Measurements from ENCODE around the gene MRPL37.

Gene MRPL37

DNA sequence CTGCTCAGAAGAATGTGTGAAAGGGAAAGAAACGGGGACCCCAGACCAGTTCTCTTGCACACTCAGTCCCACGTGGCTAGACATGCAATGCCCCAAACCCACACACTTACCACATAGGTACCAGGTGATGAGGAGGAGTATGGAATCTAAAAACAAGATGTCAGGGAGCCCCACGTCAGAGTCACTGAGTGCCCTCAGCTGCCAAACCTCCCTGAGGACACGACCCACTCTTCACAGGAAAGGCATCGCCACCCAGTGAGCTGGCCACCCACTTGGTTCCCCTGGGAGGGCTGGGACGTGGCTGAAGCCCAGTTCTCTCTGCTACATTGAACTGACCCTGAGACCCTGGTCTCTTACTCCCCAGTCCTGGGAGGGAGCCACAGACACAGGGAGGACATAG is 41.4 kb downstream of the MRPL37 start:
- DNase-seq: no peak

DNA sequence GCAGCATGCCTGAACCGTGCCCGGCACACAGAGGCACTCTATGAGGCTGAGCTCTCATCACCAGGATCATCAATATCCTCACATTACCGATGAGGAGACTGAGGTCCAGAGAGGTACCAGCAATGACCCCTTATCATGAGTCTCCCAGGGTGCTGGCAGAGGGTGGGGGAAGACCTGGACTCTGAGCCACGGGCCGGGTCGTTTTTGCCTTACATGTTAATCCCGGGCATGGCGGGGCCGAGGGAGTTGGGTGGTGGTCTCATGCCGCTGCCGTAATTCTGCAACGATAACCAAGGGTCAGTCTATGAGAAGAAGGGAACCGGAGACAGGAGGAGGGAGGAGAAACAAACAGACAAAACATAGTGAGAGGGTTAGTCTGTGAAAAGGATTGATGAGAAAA is 43.1 kb downstream of the MRPL37 start:
- no peak for DNase-seq

DNA sequence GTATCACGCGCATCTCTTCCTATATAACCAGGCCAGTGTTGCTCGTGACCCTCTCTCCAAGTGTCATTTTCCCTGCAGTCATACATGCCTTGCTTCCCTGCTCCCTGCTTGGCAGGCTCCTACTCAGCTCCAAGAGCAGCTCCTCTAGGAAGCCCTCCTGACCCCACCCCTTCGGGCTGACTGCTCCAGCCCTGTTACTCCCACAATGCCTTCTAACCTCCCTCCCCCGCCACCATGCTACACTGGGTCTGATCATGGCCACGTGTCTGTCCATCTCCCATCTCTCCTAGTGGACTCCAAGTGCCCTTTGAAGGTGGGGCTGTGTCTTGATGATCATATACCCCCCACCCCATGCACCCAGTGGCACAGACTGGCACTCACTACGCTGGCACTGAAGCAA is 44.7 kb downstream of the MRPL37 start:
- no peak for DNase-seq

DNA sequence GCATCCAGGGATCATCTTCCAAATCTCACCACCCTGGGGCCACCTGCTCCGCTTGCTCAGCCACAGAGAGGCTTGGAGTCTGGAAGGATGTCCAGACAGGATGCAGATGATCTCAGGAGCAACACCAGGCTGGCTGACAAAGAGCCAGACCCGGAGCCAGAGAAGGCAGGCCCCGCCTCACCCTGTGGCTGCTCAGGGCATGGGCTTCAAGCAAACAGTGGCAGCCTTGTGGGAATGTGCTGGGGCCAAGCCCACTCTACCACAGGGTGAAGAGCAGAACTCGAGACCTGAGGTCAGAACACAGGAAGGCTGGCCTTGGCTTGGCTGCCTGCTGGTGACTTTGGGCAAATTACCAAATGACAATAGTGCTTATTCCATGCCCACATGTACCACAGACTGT is 45.5 kb downstream of the MRPL37 start:
- no peak for DNase-seq

DNA sequence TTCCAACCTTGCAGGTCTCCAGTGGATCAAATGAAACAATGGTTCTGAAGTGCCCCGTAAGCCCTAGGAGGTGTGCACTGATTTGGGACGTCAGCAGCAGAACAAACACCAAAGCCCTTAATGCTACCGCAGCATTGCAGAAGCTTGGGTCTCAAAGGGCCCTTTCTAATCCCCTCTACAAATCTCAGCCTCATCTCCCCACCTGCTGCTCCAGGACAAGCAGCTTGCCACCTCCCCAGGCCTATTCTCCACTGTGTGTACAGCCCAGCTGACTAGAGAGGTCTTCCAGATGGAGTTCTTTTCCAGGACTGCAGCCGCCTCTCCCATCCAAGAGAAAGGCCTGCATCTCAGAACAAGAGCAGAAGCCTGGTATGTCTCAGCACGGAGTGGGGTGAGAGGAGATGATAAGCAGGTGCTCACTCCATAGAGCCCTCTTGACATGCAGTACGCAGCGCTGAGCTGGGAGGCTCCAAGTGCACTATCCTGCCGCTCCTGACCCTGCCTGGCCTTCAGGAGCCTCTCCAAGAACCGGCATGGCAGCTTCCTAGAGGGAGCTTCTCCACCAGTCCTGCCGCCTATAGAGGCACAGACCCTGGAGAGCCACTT is 46.3 kb downstream of the MRPL37 start:
- DNase-seq: no peak

DNA sequence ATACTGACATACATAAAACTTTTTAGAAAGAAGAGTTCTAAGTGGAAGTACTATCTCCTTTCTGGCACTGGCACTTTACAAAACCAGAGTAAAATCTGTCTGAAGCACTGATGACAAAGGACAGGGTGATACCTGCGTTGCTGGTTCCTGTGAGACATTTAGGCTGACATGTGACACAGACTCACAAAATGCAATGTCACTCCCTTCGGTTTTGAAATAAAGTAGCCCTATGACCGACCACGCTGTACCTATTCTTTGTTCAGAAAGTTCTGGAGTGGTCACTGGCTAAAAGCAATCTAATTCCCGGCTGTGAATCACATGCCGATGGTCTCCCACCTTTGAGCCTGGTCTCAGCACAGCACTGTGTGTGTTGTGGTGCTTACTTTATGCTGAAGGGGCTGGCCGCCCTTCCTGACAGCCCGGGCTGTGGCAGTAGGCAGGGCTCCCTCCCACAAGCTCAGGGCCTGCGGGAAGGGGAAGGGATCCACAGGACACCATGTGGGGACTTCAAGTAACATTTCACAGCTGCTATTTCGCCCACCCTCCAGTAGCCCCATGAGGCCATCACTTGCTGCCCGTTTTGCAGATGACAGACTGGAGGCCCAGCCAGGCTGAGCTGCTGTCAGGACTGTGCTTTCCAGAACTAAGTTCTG is 48.0 kb downstream of the MRPL37 start:
- no peak for DNase-seq

DNA sequence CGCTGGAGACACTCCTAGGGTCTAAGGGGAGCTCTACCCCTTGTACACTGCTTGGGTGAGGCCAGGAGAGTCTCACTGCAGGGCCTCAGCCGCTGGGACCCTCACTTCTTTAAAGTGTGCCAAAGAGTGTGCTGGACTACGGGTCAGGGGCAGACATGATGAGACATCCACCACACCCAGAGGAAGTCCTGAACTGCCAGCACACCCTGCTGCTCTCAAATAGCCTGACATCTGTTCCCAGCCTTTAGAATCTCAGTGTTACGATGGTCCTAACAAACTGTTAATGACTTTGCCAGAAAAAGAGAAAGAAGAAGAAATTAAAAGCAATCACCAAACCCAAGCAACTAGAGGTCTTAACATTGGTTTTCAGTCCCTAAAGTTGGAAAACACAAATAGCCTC is 49.0 kb downstream of the MRPL37 start:
- DNase-seq: no peak

DNA sequence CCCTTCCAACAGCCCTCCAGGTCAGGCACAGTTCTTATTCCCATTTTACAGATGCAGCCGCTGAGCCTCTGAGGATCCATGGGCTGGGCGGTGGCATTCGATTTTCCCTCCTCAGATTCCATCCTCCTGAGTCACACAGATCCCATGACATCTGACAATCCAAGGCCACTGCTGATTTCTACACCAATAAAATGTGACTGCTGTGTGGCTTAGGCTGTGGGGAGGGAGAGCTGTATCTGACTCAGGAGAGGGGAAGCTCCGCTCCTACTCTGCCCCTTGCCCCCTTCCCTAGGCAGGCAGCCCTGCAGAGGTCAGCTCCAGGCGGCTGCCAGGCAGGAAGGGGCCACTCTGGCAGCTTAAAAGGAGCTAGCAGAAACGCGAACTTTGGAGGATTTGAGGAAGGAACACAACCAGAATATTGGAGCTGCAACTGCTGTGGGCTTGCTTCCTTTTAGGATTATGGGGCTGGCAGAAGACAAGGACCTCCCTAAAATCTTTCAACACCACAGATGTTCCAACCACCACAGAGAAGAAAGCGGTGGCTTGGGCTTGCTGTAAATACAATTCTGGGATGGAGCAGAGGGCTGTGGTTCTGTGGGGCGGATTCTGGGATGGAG is 50.0 kb downstream of the MRPL37 start:
- peak; percentile 5 for DNase-seq

DNA sequence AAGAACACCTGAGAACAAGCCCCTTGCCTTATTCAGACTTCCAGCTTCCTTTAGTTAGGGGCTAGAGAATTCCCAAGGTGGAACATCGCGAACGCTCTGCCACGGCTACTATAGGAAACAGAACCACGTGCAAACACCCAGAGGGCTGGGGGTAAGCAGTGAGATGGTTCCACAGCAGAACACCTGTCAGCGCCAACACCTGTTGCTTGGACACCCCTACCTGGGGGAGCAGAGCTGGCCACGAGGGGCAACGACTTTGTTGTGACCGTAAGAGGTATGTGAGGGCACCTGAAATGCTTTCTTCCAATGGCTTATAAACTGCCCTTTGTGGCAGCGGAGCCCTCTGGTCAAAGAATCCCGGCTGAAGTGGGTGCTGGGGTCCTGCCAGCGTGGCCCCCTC is 50.7 kb downstream of the MRPL37 start:
- DNase-seq: no peak

DNA sequence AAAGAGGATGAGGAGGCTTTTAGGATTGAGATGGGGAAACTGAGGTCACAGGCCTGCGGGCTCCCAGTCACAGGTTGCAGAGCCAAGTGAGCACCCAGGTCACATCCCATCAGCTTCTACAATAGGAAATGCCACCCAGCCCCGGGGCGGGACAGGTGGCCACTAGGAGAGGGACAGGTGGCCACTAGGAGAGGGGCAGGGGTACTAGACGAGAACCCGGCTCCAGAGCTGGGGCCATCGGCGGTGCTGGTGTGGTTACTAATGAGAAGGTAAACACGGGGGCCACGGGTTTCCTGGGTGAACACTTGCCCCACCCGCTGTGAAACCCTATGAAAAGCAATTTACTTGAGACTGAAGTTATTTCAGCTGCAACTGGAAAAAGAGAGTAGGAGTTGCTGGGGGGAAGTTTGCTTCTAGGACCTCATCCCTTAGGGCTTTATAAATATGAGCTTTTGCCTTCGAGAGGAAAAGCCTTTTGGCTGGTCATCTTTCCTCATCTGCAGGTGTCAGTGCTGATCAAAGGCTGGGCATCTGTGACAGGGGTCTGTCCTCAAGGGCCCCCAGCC is 52.5 kb downstream of the MRPL37 start:
- DNase-seq: no peak

DNA sequence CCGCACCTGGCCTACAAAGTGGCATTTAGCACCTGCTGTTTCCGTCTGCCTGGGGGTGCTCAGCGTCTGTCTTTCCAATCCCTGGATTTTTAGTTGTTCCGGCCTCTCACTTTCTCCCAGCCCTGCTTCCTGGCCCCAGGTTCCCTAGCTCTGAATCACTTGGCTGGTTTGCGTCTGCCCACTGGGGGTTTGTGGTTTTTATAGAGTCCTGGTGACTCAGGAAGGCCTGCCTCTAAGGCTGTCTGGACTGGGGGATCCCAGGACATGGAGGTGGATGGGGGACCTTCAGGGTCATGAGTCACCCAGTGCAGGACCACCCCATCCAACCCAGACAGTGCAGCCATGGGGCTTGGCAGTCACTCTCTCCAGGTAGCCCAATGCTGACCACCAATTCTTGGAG is 53.5 kb downstream of the MRPL37 start:
- DNase-seq: peak; percentile 77

DNA sequence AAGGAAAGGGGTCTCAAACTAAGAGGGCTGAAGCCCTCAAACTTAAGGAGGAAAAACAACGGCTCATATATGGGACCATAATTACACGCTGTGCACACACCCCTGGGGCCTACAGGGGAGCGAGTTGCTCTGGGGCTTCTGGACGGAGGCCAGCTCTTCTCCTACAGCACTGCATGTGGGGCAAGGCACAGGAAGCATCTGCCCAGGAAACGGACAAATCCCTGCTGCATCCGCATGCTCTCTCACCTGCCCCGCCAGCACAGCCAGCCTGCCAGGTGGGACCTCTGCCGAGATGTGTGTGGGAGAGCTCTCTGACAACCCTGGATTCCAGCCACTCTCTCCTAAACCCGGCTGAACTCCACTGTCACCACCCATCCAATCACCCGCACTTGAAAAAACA is 54.1 kb downstream of the MRPL37 start:
- no peak for DNase-seq

DNA sequence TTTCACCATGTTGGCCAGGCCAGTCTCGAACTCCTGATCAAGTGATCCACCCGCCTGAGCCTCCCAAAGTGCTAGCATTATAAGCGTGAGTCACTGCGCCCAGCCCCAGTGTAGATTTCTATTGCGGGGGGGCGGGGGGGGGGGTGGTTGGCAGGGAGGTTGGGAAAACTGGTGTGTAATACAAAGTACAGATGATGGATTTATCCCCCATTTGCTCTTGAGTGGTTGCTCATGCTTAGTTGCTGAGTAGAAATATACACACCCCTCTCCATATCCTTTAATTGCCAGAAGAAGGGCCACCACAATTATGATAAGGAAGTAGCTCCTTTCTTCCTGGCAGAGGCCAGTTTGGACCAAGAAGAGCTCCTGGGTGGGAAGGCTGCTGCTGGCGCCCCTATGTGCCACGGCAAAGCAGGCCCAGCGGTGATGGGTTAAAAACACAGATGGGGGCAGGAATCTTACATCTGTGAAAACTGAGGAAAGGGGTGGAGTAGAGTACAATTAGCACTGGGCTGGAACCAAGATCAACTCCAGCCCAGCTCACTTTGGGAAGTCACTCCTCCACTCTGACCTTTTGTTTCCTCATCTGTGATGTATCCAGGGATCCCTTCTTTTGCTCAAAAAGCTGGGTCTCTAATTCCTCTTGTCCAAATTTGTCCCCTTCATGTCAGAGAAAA is 55.2 kb downstream of the MRPL37 start:
- DNase-seq: peak; percentile 28

DNA sequence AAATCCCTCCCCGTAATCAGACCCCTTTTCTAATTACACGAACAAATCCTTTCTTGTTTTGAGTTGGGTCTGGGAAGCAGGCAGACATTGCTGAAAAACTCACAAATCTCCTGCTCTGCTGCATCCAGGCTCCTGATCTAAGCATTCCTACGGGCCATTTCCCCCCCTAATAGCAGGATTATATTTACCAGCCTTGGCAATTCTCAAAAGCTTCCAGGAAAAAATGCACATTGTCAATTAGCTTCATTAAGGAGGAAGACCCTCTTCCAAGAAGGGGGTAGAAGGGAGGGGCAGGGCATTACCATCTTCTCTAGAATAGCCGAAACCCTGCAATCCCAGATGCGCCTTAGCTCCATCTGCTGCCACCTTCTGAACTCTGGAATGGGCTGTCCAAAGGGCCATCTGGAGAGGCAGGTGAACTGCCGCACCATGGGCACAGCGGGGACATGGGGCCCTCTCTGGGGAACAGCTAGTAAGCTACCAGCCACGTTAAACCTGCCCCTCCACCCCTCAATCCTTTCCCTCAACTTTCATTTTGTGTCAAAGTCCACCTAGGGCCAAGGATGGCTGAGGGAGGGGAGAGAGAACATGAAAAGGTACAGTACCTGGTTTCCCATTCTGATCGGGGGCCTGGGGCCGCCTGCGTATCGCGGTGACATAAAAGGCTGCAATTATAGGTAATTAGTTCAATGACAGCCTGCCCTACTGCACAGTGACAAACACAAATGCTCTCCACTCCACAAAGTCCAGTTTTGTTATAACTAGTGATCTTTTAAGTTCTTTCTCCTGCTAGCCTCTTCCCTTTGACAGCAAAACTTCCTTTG is 56.8 kb downstream of the MRPL37 start:
- no peak for DNase-seq

DNA sequence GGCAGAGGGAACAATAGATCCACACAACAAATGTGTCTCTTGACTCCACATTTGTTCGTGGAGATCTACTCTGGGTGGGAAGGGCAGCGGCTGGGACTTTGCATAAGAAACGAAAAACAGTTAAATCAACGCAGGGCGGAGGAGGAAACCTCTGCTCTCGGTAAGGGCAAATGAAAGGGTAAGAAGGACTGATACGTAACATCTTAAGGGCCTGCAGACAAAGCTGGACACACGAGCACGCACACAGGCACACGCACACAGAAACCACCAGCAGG is 57.3 kb downstream of the MRPL37 start:
- no peak for DNase-seq

DNA sequence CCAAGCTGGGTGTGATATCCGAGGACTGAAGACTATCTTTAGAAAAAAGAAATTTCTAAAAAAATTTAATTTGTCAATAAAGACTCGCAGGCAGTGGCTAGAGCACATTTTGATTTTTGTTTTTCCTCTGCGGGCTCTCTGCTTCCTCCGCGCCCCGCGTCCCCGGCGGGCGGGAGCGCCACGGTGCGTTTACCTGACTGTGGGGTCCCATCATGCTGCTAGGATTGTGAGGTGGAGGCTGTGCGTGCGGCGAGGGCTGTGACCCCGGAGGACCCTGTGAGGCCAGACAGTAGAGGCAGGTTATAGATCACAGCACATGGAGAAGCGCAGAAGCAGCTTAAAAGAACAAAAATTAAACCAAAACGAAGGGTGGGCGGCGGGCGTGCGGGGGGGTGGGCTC is 57.9 kb downstream of the MRPL37 start:
- DNase-seq: no peak

DNA sequence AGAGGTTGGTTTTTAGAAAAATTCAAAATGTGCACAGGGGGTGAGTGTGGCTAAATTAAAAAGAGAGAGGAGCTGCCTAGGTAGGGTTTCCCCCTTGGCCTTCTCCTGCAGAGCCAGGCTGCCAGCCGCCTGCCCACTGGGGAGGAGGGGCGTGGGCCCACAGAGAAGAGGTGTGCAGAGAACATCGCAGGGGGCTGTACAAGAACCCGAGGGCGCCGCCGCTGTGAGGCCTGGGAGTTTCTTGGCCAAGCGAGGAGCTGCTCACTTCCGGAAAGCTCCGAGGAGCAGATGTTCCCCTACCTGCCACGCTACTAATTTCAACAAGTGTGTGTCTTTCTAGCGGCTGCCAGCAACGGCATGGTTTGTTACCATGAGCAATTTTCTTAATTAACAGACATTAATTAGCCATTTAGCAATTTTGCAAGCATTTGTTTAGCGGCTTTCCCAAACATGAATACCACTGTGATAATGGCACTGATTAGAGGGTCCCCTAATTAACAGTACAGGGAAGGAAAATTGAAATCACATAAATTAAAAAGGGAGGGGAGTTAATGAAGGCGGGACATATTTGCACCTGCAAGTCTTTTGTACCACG is 59.7 kb downstream of the MRPL37 start:
- no peak for DNase-seq

DNA sequence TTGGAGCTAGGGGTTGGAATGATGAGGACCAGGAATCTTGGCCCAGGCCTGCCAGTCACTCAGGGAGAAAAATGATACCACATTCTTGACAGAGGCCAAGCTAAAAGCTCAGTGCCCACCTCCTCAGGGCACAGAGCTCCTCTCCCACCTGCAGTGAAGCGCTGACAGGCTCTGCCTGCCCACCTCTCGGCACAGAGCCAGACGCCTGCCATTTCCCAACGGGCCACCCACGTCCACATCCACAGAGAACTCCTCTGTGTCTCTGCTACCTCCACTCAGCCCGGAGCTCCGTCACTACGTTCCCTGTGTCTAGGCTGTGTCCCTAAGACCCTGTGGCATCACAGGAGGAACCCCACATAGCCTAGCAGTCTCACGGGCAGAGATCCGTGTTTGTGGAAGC is 60.8 kb downstream of the MRPL37 start:
- DNase-seq: no peak

DNA sequence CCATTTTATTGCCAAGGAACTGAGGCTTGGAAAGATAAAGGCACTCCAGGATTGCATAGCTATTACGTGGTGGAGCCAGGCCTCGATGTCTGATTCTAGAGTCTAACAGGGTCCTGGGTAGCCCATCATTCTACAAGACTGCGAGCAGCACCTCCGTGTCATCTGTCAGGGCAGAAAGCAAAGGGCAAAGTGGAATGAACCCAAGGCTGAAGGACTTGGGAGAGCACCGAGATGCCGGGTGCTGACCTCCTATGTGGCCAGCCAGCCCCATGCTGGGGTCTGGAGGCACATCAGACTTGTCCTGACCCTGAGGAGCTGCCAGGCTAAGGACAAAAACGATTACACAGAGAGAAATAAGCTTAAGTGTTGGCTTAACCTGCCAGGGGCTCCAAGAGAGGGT is 62.3 kb downstream of the MRPL37 start:
- DNase-seq: no peak

DNA sequence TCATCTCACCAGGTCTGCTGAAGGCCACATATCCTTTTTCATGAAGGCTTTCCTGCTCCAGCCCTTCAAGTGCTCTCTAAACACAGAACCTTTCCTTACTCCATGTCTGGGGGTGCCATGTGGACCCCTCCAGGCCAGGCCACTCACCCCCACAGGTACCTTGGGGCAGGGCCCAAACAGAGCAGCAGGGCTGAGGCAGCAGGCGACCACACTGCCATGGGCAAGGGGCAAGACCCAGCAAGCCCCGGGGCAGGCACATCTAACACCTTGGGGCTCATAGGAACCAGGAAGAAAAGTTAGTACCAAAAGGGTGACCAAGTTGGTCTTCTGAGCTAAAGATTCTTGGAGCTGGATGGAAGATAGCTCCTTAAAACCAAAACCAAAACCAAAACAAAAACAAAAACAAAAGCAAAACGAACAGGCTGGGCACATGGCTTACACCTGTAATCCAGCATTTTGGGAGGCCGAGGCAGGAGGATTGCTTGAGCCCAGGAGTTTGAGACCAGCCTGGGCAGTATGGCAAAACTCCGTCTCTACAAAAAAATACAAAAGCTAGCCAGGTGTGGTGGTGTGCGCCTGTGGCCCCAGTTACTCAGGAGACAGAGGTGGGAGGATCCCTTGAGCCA is 63.7 kb downstream of the MRPL37 start:
- DNase-seq: no peak

DNA sequence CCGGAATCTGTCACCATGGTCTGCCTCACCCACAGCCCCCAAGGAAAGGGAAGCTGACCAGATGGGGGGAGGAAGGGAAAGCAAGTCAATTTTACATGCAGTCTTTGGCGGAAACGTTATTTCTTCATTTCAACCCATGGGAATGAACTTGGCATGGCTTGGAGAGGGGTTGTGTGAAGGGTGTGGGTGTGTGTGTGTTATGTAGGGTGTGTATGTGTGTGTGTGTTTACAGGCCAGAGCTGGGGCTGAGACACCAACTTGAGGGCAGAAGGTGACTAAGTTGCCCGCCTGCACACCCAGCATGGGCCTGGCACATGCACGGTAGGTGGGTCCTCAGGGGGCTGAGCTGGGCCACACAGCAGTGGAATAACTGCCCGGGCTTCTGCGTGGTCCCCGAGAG is 65.2 kb downstream of the MRPL37 start:
- DNase-seq: no peak

DNA sequence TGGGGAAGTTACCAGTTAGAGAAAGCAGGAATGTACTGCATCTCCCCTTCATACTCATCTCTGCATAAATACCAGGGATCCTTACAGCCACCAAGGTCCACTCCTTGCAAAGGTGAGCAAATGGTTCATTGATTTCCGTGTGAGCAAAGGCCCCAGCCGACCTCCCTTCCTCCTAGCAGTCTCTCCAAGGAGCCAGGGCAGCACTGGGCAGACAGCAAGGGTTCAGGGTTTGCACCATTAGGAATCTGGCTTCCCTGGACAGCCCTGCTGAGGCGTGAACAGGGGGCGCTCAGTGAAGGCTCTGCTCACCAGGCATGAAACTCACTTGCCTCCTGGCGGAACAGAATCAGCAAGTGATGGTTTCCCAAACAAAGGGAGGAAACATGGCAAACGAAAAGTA is 65.7 kb downstream of the MRPL37 start:
- no peak for DNase-seq
